IMR-90 (cell line): Measurements from ENCODE around the gene TTYH3. TPM values are rescaled to one million over a fixed set of nuclear protein-coding genes. Genes with fewer than 3 reads are reported as not detected.

Experiments
- ATAC-seq: fragments of 200-7000 bp; cut with Tn5 transposase; 2 replicates; pipeline ENCODE4 v1.9.1; 2020; ENCODE audit warnings: low read depth, mild to moderate bottlenecking, moderate library complexity
- BruUV-seq: library from RNA; stranded (reverse); fragments of 400-500 nt; replicated peaks from 2 replicates; lab custom pipeline; 2021; lab: Mats Ljungman, UMichigan
- CTCF ChIA-PET: fragments of 300-600 bp; formaldehyde crosslinking; extraction: SDS; loops from one replicate; lab custom pipeline; 2021; ENCODE audit warnings: antibody characterized with exemption; lab: Yijun Ruan, JAX
- POLR2A ChIA-PET: fragments of 300-600 bp; sonication (Branson Sonifier 250); formaldehyde crosslinking; loops from one replicate; lab custom pipeline; 2022; ENCODE audit warnings: antibody characterized with exemption; ENCODE audit not compliant: unreplicated experiment; lab: Charles Lee
- DNase-seq: peaks from one replicate; pipeline ENCODE4 v3.0.0; 2013
- H2AFZ ChIP-seq: replicated peaks from 2 replicates; pipeline ENCODE3; 2013; ENCODE audit warnings: low read length, mild to moderate bottlenecking; ENCODE audit not compliant: poor library complexity
- H2AK5ac ChIP-seq: 2 replicates; pipeline ENCODE4 v1.6.1; 2013; ENCODE audit warnings: low read depth, low read length, inconsistent platforms
- H2AK9ac ChIP-seq: replicated peaks from 2 replicates; pipeline ENCODE3; 2013; ENCODE audit warnings: mild to moderate bottlenecking, low read depth, low read length, moderate library complexity; ENCODE audit not compliant: poor library complexity
- H2BK120ac ChIP-seq: 2 replicates; pipeline ENCODE4 v1.6.1; 2013; ENCODE audit warnings: low read depth, low read length, inconsistent platforms
- H2BK15ac ChIP-seq: 3 replicates; pipeline ENCODE4 v1.6.1; 2013; ENCODE audit warnings: low read depth, low read length, inconsistent platforms
- H2BK20ac ChIP-seq: 2 replicates; pipeline ENCODE4 v1.6.1; 2013; ENCODE audit warnings: low read depth, mild to moderate bottlenecking, inconsistent platforms, low read length, moderate library complexity
- H2BK5ac ChIP-seq: 2 replicates; pipeline ENCODE4 v1.6.1; 2013; ENCODE audit warnings: mild to moderate bottlenecking, low read depth, low read length, inconsistent platforms; ENCODE audit not compliant: poor library complexity, severe bottlenecking
- H3K14ac ChIP-seq: replicated peaks from 2 replicates; pipeline ENCODE4 v1.6.1; 2013; ENCODE audit warnings: low read depth, low read length, inconsistent platforms
- H3K18ac ChIP-seq: 2 replicates; pipeline ENCODE4 v1.6.1; 2013; ENCODE audit warnings: low read depth, low read length, control low read depth
- H3K23ac ChIP-seq: 2 replicates; pipeline ENCODE4 v1.6.1; 2013; ENCODE audit warnings: low read depth, low read length, inconsistent platforms
- H3K27ac ChIP-seq: 2 replicates; pipeline ENCODE4 v1.5.1; 2013; ENCODE audit warnings: mild to moderate bottlenecking, control low read depth, low read length; ENCODE audit not compliant: insufficient read depth
- H3K27me3 ChIP-seq: 2 replicates; pipeline ENCODE4 v1.6.1; 2013; ENCODE audit warnings: low read length; ENCODE audit not compliant: control insufficient read depth, insufficient read depth
- H3K36me3 ChIP-seq: 2 replicates; pipeline ENCODE4 v1.6.1; 2013; ENCODE audit warnings: low read length, mixed read lengths; ENCODE audit not compliant: control insufficient read depth, insufficient read depth
- H3K4ac ChIP-seq: 2 replicates; pipeline ENCODE4 v1.6.1; 2013; ENCODE audit warnings: low read depth, low read length, inconsistent platforms
- H3K4me1 ChIP-seq: 2 replicates; pipeline ENCODE4 v1.6.1; 2013; ENCODE audit warnings: low read length, mixed read lengths; ENCODE audit not compliant: control insufficient read depth, insufficient read depth
- H3K4me2 ChIP-seq: 2 replicates; pipeline ENCODE4 v1.6.1; 2013; ENCODE audit warnings: low read depth, mild to moderate bottlenecking, control low read depth, low read length, moderate library complexity
- H3K4me3 ChIP-seq: 2 replicates; pipeline ENCODE4 v1.5.1; 2013; ENCODE audit warnings: low read depth, mild to moderate bottlenecking, control low read depth, low read length, moderate library complexity; ENCODE audit not compliant: insufficient read depth
- H3K56ac ChIP-seq: 2 replicates; pipeline ENCODE4 v1.6.1; 2013; ENCODE audit warnings: low read length, inconsistent platforms; ENCODE audit not compliant: insufficient read depth; ENCODE audit errors: extremely low read depth
- H3K79me1 ChIP-seq, 2 experiments: 2 replicates each; pipeline ENCODE4 v1.6.1; 2013; ENCODE audit warnings: low read length in 2 of 2, inconsistent platforms in 1 of 2, low read depth in 1 of 2
- H3K9ac ChIP-seq: 2 replicates; pipeline ENCODE4 v1.6.1; 2013; ENCODE audit warnings: low read depth, low read length, control low read depth
- H3K9me1 ChIP-seq: 2 replicates; pipeline ENCODE4 v1.6.1; 2013; ENCODE audit warnings: low read length, inconsistent platforms; ENCODE audit not compliant: insufficient read depth
- H3K9me3 ChIP-seq: 2 replicates; pipeline ENCODE4 v1.6.1; 2013; ENCODE audit warnings: low read length; ENCODE audit not compliant: control insufficient read depth, insufficient read depth
- H4K20me1 ChIP-seq: 2 replicates; pipeline ENCODE4 v1.6.1; 2013; ENCODE audit warnings: low read length, inconsistent platforms; ENCODE audit not compliant: insufficient read depth
- H4K5ac ChIP-seq: 2 replicates; pipeline ENCODE4 v1.6.1; 2013; ENCODE audit warnings: mild to moderate bottlenecking, low read depth, low read length, control low read depth
- H4K8ac ChIP-seq, 2 experiments: 2 replicates each; pipeline ENCODE4 v1.6.1; 2013; ENCODE audit warnings: low read depth in 2 of 2, low read length in 2 of 2, control low read depth in 1 of 2, inconsistent platforms in 1 of 2
- H4K91ac ChIP-seq: 2 replicates; pipeline ENCODE4 v1.6.1; 2013; ENCODE audit warnings: low read depth, low read length, inconsistent platforms; ENCODE audit not compliant: insufficient read depth
- CHD1 ChIP-seq: IDR thresholded peaks from 2 replicates; pipeline ENCODE4 v1.6.1; 2012; ENCODE audit warnings: low read depth, low read length, improper control_type of control experiment
- ELK1 ChIP-seq: fragments of 150-350 bp; IDR thresholded peaks from 2 replicates; pipeline ENCODE4 v1.6.1; 2016; ENCODE audit warnings: low read depth, mild to moderate bottlenecking, low read length, moderate library complexity, borderline replicate concordance
- FOS ChIP-seq: fragments of 150-350 bp; IDR thresholded peaks from 2 replicates; pipeline ENCODE4 v1.6.1; 2016; ENCODE audit warnings: low read depth, low read length
- MXI1 ChIP-seq: IDR thresholded peaks from 2 replicates; pipeline ENCODE4 v1.6.1; 2012; ENCODE audit warnings: low read depth, mild to moderate bottlenecking, low read length, moderate library complexity, borderline replicate concordance
- POLR2A ChIP-seq: IDR thresholded peaks from 2 replicates; pipeline ENCODE4 v1.6.1; 2012; ENCODE audit warnings: mild to moderate bottlenecking, low read depth, low read length
- RCOR1 ChIP-seq: IDR thresholded peaks from 2 replicates; pipeline ENCODE4 v1.6.1; 2012; ENCODE audit warnings: mild to moderate bottlenecking, low read length, improper control_type of control experiment; ENCODE audit not compliant: insufficient replicate concordance
- WGBS, 2 experiments: methylation state at CpG; one replicate each; pipeline versions ENCODE4 v1.1.5 to v1.1.7; 2013; ENCODE audit warnings: missing lambda C conversion rate in 2 of 2; ENCODE audit not compliant: insufficient read length in 1 of 2; ENCODE audit errors: extremely low coverage in 2 of 2; 5-methylcytosine and 5-hydroxymethylcytosine counted together
- dilution Hi-C: fragments of 300-500 bp; cut with HindIII; formaldehyde crosslinking; loops from one replicate; pipeline ENCODE4 v1.14.3; 2018; ENCODE audit warnings: low sequenced_read_pairs; ENCODE audit not compliant: unreplicated experiment
- in situ Hi-C: fragments of 300-500 bp; cut with MboI; formaldehyde crosslinking; loops from 3 replicates; pipeline ENCODE4 v1.14.3; 2019; ENCODE audit warnings: low sequenced_read_pairs, inconsistent platforms, mixed read lengths
- intact Hi-C: fragments of 100-400 bp; cut with micrococcal nuclease; formaldehyde crosslinking; loops from 2 replicates; pipeline ENCODE4 v1.10.0; 2022
- polyA plus RNA-seq, 3 experiments: library from polyadenylated mRNA; depleted of rRNA; stranded (reverse); fragments of >200 nt; gene quantifications; 2 replicates each; pipeline ENCODE4 v1.2.3, GENCODE V29; 2012; ENCODE audit warnings: low replicate concordance in 1 of 3
- total RNA-seq: library from RNA; depleted of rRNA; stranded (reverse); fragments of >200 nt; gene quantifications from 2 replicates; pipeline ENCODE4 v1.2.3, GENCODE V29; 2012

Gene TTYH3
- total and polyA plus RNA-seq, 2 of the 4 experiments (the other 2 are of a cell fraction), result 5.6 to 82.6 TPM

- Histone ChIP-seq H2BK15ac (no peak overlapping the region), H2BK120ac (no peak overlapping the region), H3K18ac (no peak overlapping the region), H3K9me1 (no peaks in the 10 kb centered on the region), H4K91ac (no peak overlapping the region), H2BK20ac (no peak overlapping the region), H3K36me3 (peaks cover 21% of the 10 kb centered on the region), H3K79me1 (no peaks in the 10 kb centered on the region), H3K14ac (no peak overlapping the region), H4K5ac (no peak overlapping the region), H3K27ac (no peak overlapping the region), H3K4me2 (no peak overlapping the region), H3K27me3 (no peaks in the 10 kb centered on the region), H3K56ac (no peak overlapping the region), H2AFZ (no peak overlapping the region), H2AK5ac (no peak overlapping the region), H3K4me1 (no peaks in the 10 kb centered on the region), H4K8ac (no peak overlapping the region), H2AK9ac (no peak overlapping the region), H3K9me3 (no peaks in the 10 kb centered on the region), H2BK5ac (no peak overlapping the region), H4K20me1 (no peaks in the 10 kb centered on the region), H3K4ac (no peak overlapping the region), H3K23ac (no peak overlapping the region), H3K9ac (no peak overlapping the region), H3K4me3 (no peak overlapping the region)
- dilution Hi-C loops (no loop called here), intact Hi-C loops (no loop called here), in situ Hi-C loops (no loop called here)
- TF ChIP-seq CHD1 (no peak), MXI1 (no peak), FOS (no peak), RCOR1 (no peak), POLR2A (no peak), ELK1 (no peak)
- ChIA-PET POLR2A (no interaction called here), CTCF (interaction anchor here (1.4 kb wide), 1 partner anchor 133 kb away, joined by 3 read pairs; no protein-coding TSS in a partner anchor)
- WGBS, 2 experiments, result 84 to 100% methylated on average over 1 to 8 of the region's 11 CpGs
- no TSS peak for BruUV-seq
- ATAC-seq (no peak), DNase-seq (no peak)
Measured at GRCh38 chr7:2601907-2602306, 29.9 kb upstream of the TTYH3 start.
